GM12891 (cell line): ENCODE results near the gene MDM2.

ENCODE experiments used
- POLR2A ChIP-seq: IDR thresholded peaks from 2 replicates; pipeline ENCODE4 v1.6.1; 2011; ENCODE audit warnings: low read depth, low read length, control low read depth
- POLR2AphosphoS5 ChIP-seq: IDR thresholded peaks from 2 replicates; pipeline ENCODE4 v1.6.1; 2011; ENCODE audit warnings: low read depth, low read length, control low read depth
- POU2F2 ChIP-seq: IDR thresholded peaks from 2 replicates; pipeline ENCODE4 v1.6.1; 2011; ENCODE audit warnings: low read depth, mild to moderate bottlenecking, control low read depth, low read length, moderate library complexity
- TAF1 ChIP-seq: IDR thresholded peaks from 2 replicates; pipeline ENCODE4 v1.6.1; 2011; ENCODE audit warnings: low read depth, low read length, control low read depth

DNA sequence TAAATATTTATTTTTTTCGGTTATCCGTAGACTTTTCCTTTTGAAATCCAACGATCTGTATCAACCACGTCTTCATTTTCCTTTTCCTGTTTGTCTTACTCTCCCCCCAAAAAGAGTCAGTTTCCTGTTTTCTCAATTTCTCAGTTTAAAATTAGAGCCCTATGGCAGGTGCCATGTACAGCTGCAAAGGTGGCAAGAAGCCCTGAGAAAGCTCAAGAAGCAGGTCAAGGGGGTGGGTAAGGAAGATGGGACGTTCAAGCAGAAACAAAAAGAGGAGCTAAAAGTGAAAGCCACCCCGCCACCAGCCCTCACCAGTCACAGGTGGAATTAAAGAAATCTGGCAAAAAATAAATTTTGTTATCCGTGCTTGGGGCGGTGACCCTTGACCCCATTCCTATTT lies 35.3 kb upstream of the MDM2 start:
- TF ChIP-seq POLR2A (no peak), POLR2AphosphoS5 (no peak), TAF1 (no peak), POU2F2 (no peak)
